Measurements from ENCODE around the gene PLA2G6. TPM values are rescaled to one million over a fixed set of nuclear protein-coding genes. Genes with fewer than 3 reads are reported as not detected.
"Not testable (repeated sequence)": the region's sequence is repeated elsewhere in the genome, so short reads cannot be mapped to it uniquely, and the experiment has no call there.

The PLA2G6 gene
- total RNA-seq, 1 donor from 2014 or later = 17.0 TPM

DNA sequence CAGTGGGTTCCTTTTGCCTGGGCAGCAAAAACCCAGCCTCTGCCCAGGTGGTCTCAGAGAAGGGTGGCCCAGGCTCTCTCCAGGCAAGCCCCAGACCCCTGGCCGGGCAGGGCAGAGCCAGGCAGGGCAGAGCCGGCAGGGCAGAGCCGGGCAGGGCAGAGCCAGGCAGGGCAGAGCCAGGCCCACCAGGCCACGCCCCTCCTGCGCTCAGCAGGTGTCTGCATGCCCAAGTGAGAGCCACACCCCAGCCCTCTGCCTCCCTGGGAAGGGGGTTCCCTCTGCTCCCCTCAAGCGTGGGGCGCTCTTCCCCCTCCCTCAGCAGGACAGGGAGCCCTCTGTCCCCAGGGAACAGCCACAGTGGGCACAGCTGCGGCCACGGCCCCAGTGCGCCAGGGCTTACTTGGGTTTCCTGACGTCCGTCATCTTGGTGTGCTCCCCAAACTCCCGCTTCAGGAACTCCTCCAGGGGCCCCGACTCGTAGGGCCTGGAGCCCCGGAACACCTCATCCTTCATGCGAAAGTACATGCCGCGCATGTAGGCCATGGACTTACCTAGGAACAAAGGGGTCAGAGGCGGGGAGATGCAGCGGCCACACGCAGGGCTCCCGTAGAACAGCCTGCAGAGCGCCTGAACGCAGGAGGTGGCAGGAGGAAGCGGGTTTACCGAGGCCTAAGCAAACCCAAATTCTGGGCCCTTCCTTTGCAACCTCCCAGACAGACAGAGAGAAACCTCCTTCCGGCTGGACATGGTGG lies 61.1 kb downstream of the PLA2G6 start:
- no peak for ATAC-seq
- intact Hi-C loops (cut with micrococcal nuclease) = no loop called here

DNA sequence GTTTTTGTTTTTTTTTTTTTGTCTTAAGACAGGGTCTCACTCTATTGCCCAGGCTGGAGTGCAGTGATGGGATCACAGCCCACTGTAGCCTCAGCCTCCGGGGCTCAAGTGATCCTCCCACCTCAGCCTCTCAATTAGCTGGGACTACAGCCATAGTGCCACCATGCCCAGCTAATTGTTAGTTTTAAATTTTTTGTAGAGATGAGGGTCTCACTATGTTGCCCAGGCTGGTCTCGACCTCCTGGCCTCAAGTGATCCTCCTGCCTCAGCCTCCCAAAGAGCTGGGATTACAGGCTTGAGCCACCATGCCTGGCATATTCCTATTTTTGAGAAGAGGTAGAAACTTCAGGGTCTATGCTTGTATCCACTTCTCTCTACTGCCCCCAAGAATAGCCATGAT lies 62.9 kb downstream of the PLA2G6 start:
- ATAC-seq; DNase-seq; intact Hi-C loops (cut with micrococcal nuclease): not testable (repeated sequence)

More for the DNA sequence above, 61.1 kb downstream of the PLA2G6 start:
- no peak for DNase-seq

DNA sequence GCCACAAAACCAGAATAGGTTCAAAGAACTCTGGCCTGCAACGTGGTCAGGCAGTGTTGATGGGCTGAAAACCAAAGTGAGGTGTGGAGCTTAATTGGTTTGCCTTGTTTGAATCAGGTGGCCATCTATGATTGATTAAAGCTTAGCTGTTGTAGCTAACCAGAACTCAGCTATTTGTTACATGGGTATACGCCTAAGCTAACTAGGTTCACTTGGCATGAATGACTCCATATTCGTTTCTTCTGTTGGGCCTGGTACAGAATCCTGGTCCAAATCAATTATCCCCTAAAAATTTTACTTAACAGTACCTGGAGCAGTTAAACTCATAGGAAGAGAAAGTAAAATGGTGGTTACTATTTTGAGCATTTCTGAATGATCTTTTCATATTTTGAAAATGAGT lies 63.4 kb downstream of the PLA2G6 start:
- intact Hi-C loops (cut with micrococcal nuclease) = no loop called here
- DNase-seq = no peak
- ATAC-seq = no peak

DNA sequence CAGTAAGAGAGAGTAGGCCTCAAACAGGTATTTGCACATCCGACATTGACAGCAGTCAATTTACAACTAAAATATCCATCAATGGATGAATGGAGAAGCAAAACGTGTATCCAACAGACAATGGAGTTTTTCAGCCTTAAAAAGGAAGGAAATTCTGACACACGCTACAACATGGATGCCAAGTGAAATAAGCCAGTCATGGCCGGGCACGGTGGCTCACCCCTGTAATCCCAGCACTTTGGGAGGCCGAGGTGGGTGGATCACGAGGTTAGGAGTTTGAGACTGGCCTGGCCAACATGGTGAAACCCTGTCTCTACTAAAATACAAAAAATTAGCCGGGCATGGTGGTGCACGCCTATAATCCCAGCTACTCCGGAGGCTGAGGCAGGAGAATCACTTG lies 64.1 kb downstream of the PLA2G6 start:
- ATAC-seq; intact Hi-C loops (cut with micrococcal nuclease); DNase-seq: not testable (repeated sequence)

DNA sequence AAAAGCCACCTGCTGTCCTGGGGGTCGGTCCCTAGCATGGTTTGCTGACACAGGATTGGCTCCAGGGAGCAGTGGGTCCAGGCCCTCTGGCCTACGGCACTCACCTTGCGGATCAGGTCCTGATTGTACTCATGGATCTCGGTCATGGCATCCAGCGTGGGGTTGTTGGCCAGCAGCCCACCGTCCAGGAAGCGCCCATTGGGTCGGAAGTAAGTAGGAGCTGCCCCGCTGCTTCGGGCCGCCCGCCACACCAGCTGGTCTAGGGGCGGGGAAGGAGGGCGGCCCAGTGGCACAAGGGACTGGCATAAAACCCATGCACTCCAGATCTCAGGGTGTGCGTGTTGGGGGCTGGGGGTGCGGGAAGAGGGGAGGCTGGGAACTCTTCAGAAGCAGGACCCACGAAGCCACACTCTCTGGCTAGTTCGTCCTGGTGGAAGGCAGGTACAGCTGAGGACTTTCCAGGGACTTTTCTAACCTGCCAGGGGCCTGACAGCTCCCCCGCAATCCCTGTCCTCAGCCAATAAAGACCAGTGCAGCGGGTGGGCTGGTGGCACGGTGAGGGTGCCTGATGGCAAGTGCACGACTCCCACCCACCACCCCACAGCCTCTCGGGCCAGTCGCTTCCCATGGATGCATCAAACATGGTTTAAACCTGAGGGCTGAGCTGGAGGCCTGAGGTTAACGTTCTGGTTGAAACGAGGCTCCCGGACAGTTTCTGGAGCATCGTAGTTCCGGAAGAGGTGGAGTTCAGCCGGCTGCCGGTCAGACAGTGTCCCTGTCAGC lies 66.0 kb downstream of the PLA2G6 start:
- DNase-seq (no peak), ATAC-seq (no peak)
- intact Hi-C loops (cut with micrococcal nuclease) = no loop called here

DNA sequence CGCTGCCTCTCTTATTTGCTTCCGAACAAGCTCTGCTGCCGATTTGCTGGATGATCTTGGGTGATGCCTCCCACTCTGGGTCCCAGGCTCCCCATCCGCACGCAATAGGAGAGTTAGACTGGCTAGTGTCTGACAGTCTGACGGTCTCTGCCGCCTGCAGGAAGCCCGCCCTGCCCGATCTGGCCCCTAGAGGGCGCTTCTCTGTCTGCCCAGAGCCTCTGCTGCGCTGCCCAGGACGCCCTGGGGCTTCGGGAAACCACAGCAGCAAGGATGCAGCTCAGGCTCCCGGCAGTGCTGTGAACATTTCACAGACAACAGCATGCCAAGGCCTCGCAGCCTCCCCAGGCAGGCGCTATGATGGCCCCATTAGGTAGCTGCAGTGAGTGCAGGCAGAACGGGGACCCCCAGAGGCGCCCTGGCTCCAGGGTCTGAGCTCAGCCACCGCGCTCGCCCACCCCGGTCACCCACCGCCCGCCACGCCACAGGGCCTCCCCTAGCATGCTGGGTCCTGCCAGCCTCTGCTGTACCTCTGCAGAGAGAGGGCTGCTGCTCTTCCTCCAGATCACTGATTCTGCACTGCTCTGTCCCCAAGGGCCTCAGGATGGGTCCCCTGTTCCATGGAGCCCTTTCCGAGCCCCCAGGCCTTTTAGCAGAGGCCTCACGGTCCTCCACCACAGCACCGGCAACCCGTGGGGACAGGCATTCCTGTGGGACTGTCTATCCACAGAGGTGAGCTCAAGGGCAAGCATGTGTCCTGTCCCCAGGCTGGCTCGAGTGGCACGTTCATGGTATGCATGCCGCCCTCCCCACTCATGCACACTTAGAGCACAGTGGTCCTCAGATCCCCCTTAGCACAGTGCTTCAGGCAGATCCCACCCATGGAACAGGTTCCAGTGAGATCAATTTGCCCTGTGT lies 66.9 kb downstream of the PLA2G6 start:
- DNase-seq (peak; percentile 93), ATAC-seq (peak; percentile 94)
- intact Hi-C loops (cut with micrococcal nuclease) = no loop called here

DNA sequence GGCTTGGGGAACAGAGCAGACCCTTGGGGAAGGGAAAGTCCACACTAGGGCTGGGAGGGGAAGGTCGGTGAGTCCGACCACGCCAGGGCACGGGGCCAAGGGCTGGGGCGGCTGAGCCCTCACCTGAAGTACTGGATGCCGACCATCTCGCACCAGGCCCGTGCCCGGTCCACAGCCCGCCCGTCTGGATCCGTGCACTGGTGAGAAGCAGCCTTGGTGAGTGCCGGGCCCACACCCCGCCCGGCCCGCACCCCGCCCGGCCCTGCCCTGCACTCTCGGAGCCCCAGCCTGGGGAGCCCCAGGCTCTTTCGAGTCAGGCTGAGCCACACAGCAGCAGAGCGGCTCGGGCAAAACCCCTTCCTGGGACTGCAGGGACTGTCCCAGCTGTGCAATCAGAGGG lies 69.2 kb downstream of the PLA2G6 start:
- ATAC-seq (no peak), DNase-seq (no peak)
- intact Hi-C loops (cut with micrococcal nuclease) = no loop called here

DNA sequence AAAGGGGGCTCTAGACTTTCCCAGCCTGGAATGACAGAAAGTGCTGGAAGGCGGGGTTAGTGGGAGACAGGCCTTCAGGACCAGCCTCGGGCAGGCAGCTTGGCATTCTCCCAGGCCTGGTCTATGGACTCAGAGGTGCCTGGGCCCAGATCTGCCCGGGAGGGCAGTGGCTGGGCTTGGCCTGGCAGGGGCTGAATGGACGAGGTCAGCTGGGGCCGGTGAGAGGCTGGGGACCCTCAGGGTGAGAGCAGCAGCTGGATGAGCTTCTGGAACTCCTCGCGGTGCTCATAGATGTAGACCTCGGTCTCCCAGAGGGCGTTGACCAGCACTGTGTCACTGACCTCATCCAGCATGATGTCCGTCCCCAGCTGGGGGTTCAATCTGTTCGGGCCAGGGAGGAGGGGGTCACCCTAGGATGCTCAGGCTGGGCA lies 69.7 kb downstream of the PLA2G6 start:
- intact Hi-C loops (cut with micrococcal nuclease) = no loop called here
- ATAC-seq (no peak), DNase-seq (no peak)

DNA sequence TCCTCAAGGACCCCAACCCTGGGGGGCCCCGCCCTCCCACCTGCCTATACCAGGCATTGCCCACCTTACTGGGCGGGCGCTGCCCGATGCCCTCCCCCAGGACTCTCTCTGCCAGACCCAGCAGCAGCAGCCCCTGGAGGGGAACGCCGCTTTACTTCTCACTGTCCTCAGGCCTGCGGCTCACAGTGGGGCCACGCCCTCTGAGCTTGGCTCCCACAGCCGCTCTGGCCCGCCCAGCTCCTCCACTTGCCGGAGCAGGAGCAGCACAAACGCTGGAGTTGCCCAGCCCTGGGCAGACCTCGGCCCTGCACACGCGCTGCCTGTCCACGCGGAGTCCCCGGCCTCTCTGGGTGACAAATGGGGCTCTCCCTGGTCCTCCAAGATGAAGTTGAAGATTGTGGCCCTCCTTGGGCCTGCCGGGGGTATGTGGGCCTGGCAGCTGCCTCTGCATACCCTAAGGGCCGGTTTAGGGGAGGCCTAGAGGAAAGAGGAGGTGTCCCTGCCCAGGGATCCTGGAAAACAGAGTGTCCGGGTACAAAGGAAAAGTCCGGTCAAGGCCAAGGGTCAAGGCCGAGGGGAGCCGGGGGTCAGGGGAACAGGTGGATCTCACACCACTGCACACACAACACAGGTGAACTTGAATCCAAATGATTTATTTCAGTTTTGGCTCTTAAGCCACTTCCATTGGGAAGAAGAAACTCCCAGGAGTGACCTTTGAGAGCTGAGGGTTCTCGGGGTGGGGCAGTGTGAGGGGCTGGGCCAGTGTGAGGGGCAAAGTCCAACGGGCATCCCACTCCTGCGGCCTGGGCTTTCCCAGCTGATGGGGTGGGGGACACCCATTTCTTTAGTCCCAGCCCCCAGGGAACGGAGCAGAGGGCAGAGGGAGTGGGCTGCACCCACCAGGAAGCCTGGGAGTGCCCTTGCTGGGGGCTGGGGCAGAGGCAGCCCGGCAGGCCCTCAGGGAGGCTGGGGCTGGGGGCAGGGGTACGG lies 70.5 kb downstream of the PLA2G6 start:
- ATAC-seq (no peak), DNase-seq (no peak)
- intact Hi-C loops (cut with micrococcal nuclease) = no loop called here

DNA sequence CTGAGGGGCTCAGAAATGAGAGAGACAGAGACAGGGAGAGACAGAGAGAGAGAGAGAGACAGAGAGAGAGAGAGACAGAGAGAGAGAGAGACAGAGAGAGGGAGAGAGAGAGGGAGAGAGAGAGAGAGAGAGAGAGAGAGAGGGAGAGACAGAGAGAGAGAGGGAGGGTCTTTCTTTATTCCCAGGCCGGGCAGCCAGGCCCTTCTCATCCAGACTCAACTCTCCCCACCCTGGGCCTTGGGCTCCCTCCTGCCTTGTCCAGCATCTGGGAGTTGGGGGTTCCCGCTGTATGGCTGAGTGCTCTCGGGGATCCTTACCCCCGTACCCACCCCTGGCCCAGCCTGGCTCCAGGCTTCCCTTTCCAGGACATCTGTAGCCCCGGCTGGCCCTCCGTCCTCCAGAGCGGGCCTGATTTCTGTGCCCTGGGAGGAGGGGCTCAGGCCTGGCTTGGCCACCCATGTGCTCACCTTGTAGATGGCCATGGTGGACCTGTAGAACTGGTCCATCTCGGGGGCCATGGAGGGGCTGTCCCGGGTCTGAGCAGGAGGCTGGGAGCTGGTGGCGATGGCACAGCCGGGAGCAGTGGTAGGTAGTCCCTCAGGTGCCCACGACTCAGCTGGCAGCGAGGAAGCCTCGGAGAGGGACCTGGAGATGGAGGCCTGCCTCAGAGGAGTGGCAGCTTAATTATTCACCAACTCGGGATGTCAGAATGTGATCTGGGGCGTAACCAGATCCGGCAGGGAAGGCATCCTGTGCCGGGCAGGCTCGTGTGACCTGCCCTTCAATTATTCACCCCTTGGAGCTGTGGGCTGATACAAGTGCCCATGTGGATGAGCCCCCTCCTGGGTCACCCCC lies 71.4 kb downstream of the PLA2G6 start, which contains the start of gene BAIAP2L2:
Gene BAIAP2L2, minus strand, starts transcription at position 677 of the 855 bp plus-strand sequence. Its CDS starts 159 bp downstream, at position 518.
- ATAC-seq = no peak
- intact Hi-C loops (cut with micrococcal nuclease) = no loop called here
- DNase-seq = no peak

DNA sequence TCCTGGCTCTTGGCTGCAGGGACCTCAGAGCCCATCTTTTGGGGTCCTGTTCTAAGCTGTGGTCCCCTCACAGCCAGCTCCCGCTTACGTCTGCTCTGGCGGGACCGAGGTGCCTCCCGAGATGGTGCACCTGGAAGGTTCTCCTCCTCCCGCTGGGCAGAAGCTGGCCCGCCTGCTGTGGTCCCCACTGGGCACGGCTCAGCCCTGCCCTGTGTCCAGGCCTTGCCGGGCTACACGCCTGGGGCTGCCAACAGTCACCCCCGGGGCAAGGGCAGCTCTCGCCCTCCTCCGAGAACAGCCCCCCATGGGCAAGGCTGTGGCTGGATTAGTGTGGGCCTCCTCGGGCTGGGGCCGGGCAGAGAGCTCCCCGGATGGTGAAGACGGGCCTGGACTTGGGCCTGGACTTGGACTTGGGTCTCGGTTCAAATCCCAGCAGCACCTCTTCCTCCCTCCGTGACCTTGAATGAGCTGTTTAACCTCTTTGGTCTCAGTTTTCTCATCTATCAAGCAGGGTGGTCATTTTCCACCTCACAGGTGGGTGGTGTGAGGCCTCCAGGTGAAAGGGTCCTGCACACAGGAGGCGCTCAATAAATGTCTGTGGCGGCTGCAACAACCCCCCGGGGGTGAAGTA lies 72.1 kb downstream of the PLA2G6 start:
- DNase-seq (no peak), ATAC-seq (no peak)
- intact Hi-C loops (cut with micrococcal nuclease) = no loop called here

DNA sequence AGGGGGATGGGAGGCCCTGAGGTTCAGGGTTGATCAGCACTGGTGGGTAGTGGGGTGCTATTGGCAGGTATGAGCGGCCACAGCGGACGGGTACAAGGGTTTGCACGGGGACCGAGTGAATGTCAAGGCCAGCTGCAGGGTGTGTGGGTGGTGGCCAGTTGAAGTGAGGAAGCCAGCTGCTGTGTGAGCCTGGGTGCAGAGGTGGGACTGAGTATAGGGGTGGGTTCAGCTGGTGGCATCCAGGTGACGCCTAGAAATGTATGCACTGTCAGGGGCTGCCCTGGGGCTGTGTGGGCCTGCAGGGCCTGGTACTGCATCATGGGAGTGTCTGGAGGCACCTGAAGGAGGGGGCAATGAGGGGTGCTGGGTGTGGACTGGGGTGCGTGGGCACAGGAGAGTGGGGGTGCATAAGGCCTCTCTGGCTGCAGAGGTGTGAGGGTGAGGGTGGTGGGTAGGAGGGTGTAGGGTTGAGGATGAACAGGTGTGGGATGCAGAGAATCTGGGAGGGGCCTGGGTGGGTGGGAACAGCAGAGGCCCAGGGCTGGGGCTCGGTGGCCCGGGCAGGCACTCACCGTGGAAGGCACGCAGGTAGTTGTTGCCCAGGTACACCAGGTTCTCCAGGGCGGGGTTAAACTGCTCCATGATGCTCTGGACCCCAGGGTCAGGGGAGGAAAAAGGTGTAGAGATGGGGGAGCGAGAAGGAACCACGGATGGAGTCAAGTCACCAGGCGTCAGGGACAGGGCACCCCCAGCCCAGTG lies 72.9 kb downstream of the PLA2G6 start:
- DNase-seq (no peak), ATAC-seq (no peak)
- intact Hi-C loops (cut with micrococcal nuclease) = no loop called here

DNA sequence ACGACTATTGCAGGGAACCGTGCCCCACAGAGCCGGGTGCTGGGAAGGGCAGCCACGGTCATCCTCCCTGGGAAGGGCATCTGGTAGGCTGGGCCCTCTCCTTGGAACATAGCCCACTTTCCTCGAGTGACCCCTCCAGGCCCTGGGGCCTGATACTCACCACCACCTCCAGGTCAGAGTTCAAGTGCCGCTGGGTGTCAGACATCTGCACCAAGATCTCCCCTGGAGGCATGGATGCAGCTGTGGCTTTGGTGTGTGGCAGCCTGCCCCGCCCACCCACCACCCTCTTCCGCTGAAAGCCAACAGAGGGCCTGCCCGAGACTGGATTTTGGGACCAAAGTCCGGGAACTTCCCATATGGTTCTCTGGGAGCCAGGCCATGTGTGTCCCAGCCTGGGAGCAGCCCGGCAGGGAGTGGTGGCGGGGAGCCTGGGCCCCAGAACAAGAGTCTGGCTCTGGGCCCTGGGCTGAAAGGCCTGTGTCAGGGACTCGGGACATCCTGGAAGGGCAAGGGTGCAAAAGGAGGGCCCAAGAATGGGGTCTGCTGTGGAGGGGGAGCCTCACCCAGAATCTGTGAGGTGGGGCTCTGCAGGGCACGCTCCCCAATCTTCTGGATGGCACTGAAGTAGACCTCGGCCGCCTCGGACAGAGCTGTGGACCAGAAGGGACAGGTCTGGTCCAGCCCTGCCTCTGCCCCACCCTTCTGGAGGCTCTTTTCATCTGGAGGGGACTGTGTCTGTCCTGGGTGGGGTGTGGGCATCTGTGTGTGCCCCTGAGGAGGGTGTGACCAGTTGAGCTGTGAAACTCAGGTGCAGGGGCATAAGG lies 73.7 kb downstream of the PLA2G6 start:
- ATAC-seq = peak; percentile 51
- intact Hi-C loops (cut with micrococcal nuclease) = no loop called here

DNA sequence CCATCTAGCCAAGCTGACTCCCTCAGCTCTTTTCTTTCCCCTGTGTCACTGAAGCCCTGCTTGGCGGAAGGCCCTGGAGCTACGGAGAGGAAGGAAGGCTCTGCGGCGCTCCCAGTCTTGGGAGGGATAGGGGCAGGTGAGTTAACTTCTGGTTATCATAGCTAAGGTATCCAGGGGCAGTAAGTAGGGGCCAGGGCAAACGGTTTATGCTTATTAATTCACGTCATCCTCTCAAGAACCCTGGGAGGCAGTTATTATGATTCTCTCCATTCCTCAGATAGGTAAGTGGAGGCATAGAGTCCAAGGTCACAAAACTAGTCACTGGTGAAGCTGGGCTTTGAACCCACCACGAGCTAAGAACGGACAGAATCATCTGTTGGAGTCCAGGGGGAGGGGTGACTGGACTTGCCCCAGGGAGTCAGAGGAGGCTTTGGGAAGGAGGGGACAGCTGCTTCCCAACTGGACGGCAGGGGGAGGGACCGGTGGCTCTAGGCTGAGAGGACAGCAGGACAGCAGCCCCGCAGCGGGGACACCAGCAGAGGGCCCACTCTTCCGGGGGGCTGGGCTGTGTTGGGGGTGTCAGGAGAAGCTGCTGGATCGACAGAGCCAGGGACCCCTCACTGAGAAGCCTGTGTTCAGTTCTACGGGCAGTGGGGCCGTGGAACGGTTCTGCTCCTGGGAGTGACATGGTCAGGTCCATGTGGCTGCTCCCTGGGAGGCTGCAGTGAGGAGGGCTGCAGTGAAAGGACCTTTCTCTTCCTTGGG lies 74.6 kb downstream of the PLA2G6 start:
- intact Hi-C loops (cut with micrococcal nuclease) = no loop called here
- DNase-seq (no peak), ATAC-seq (no peak)

More for the DNA sequence above, 73.7 kb downstream of the PLA2G6 start:
- DNase-seq = no peak

DNA sequence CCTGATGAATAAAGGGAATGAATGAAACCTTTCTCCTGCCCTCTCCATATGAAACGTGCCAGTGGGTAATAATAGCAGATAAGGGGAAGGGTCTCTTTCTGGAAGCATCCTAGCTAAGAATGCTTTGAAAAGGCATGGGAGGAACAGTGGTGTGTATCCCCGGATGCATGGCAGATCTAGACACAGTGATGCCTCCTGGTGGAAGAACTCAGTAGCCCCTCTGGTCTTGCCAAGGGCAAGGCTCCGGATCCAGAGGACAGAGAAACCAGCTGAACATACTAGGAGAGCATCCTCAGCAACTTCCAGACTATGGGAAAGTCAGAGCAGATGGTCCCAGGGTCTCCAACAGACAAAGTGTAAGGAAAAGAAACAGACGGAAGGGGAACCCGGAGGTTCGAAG lies 77.5 kb downstream of the PLA2G6 start:
- intact Hi-C loops (cut with micrococcal nuclease) = no loop called here
- peak; percentile 60 for ATAC-seq
- peak; percentile 2 for DNase-seq

All from left ventricle myocardium superior (tissue), 1 donor.